ENCODE data around the gene RNF182.

The RNF182 gene

DNA sequence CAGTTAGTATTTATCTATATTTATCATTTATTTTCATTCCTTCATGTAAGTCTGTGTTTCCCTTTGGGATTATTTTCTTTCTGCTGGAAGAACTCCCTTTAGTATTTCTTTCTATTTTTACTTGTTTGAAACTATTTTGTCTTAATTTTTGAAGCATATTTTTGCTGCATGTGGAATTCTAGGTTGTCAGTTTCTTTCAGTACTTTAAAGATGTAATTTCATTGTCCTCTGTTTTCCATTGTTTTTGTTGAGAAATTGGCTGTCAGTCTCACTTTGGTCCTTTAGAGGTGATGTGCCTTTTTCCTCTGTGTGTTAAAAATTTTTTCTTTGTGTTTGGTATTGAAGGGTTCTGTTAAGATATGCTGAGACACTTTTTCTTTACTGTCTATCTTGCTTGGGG lies 17.1 kb downstream of the RNF182 start:
- TF ChIP-seq, protein P1, sequence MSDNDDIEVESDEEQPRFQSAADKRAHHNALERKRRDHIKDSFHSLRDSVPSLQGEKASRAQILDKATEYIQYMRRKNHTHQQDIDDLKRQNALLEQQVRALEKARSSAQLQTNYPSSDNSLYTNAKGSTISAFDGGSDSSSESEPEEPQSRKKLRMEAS (IDR thresholded peaks at IDR 0.05), result no peak
- no peak for TF ChIP-seq TAF1 (IDR thresholded peaks at IDR 0.05; ENCODE audit: low read depth)
- TF ChIP-seq YY1 (IDR thresholded peaks at IDR 0.05; ENCODE audit: low read depth), result no peak
- TF ChIP-seq, protein P2, sequence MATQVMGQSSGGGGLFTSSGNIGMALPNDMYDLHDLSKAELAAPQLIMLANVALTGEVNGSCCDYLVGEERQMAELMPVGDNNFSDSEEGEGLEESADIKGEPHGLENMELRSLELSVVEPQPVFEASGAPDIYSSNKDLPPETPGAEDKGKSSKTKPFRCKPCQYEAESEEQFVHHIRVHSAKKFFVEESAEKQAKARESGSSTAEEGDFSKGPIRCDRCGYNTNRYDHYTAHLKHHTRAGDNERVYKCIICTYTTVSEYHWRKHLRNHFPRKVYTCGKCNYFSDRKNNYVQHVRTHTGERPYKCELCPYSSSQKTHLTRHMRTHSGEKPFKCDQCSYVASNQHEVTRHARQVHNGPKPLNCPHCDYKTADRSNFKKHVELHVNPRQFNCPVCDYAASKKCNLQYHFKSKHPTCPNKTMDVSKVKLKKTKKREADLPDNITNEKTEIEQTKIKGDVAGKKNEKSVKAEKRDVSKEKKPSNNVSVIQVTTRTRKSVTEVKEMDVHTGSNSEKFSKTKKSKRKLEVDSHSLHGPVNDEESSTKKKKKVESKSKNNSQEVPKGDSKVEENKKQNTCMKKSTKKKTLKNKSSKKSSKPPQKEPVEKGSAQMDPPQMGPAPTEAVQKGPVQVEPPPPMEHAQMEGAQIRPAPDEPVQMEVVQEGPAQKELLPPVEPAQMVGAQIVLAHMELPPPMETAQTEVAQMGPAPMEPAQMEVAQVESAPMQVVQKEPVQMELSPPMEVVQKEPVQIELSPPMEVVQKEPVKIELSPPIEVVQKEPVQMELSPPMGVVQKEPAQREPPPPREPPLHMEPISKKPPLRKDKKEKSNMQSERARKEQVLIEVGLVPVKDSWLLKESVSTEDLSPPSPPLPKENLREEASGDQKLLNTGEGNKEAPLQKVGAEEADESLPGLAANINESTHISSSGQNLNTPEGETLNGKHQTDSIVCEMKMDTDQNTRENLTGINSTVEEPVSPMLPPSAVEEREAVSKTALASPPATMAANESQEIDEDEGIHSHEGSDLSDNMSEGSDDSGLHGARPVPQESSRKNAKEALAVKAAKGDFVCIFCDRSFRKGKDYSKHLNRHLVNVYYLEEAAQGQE (IDR thresholded peaks at IDR 0.05; ENCODE audit: low read depth), result no peak
- TF ChIP-seq, protein P3, sequence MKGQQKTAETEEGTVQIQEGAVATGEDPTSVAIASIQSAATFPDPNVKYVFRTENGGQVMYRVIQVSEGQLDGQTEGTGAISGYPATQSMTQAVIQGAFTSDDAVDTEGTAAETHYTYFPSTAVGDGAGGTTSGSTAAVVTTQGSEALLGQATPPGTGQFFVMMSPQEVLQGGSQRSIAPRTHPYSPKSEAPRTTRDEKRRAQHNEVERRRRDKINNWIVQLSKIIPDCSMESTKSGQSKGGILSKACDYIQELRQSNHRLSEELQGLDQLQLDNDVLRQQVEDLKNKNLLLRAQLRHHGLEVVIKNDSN (IDR thresholded peaks at IDR 0.05), result no peak
- no peak for TF ChIP-seq RAD21 (IDR thresholded peaks at IDR 0.05; ENCODE audit: low read depth)
- no peak for TF ChIP-seq NFIC (IDR thresholded peaks at IDR 0.05)
- no peak for TF ChIP-seq EP300 (IDR thresholded peaks at IDR 0.05; ENCODE audit: borderline replicate concordance)
- no peak for TF ChIP-seq TEAD4 (IDR thresholded peaks at IDR 0.05)

DNA sequence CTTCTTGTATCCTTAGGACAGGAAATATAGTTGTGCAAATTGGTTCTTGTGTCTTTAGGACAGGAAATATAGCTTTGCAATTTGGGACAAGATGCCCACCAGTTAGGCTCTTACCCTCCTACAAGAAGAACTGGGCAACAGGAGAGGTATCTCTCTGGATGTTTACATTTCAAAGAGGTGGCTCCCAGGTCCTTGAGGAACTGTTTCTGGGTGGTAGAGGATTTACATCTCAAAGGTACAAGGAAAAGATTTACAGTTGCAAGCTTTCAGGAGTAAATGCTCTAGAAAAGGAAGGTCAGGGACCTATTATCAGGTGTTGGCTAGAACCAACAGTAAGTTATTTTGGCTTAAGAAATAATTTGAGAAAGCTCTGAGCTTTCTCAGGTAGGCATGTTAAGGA lies 19.2 kb downstream of the RNF182 start:
- TF ChIP-seq, protein P3 (IDR thresholded peaks at IDR 0.05), result no peak
- TF ChIP-seq TEAD4 (IDR thresholded peaks at IDR 0.05) (no peak), YY1 (IDR thresholded peaks at IDR 0.05; ENCODE audit: low read depth) (no peak)
- TF ChIP-seq, protein P1 (IDR thresholded peaks at IDR 0.05), result no peak

DNA sequence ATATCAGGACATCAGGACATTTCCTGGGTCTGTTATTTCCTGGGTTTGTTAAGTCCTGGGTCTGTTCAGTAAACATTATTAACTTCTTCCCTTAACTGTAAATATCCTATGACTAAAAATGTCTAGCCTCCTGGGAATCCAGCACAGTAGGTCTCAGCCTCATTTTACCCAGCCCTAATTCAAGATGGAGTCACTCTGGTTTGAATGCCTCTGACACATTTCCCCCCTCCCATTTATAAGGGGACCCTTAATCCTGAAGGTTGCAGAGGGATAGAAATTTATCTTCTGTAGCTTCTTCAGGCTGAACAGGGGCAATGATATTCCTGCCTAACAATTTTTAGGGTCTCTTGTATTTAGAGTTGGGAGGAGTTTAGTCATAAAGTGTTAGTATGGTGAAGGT lies 21.8 kb downstream of the RNF182 start:
- TF ChIP-seq CREB1 (IDR thresholded peaks at IDR 0.05; ENCODE audit: low read depth) (no peak), NFIC (IDR thresholded peaks at IDR 0.05) (no peak), CEBPB (IDR thresholded peaks at IDR 0.05) (no peak), TAF1 (IDR thresholded peaks at IDR 0.05; ENCODE audit: low read depth) (no peak), FOXM1 (IDR thresholded peaks at IDR 0.05; ENCODE audit: borderline replicate concordance, low read depth) (no peak), ZBTB7A (IDR thresholded peaks at IDR 0.05; ENCODE audit: low read depth) (no peak), RAD21 (IDR thresholded peaks at IDR 0.05; ENCODE audit: low read depth) (no peak), TCF12 (IDR thresholded peaks at IDR 0.05; ENCODE audit: low read depth) (no peak)
- TF ChIP-seq, protein P2 (IDR thresholded peaks at IDR 0.05; ENCODE audit: low read depth), result no peak
- TF ChIP-seq, protein P1 (IDR thresholded peaks at IDR 0.05), result no peak

DNA sequence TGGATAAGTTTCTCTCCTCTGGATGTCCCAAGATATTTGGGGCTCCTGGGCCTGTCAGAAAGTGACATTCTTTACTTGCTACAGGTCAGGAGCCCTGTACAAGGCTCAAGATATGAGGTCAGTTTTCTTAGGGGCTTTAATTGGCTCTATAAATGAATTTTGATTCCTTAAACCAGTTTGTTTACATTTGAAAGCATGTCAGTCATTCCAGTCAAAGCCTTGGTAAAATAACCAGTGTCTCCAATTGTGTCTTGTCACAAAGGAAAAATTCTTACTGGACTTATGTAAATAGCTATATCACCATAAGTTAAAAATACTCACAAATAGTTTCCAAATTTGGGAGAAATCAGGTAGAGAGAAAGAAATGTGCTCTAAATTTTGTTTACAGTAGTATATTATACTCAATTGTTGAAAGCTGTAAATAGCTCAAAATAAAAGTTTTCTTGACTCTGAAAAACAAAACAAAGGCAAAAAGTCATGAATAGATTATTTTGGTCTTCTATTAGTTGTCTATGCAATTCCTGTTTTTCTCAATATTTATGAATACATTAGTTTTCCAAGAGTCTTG lies 22.9 kb downstream of the RNF182 start:
- no peak for TF ChIP-seq ZBTB7A (IDR thresholded peaks at IDR 0.05; ENCODE audit: low read depth)
- TF ChIP-seq, protein P3 (IDR thresholded peaks at IDR 0.05), result no peak
- TF ChIP-seq NFIC (IDR thresholded peaks at IDR 0.05), result no peak
- TF ChIP-seq EP300 (IDR thresholded peaks at IDR 0.05; ENCODE audit: borderline replicate concordance), result no peak
- no peak for TF ChIP-seq CREB1 (IDR thresholded peaks at IDR 0.05; ENCODE audit: low read depth)
- TF ChIP-seq, protein P2 (IDR thresholded peaks at IDR 0.05; ENCODE audit: low read depth), result no peak
- TF ChIP-seq EGR1 (IDR thresholded peaks at IDR 0.05), result no peak
- no peak for TF ChIP-seq TEAD4 (IDR thresholded peaks at IDR 0.05)
- TF ChIP-seq TCF12 (IDR thresholded peaks at IDR 0.05; ENCODE audit: low read depth), result no peak
- TF ChIP-seq TAF1 (IDR thresholded peaks at IDR 0.05; ENCODE audit: low read depth), result no peak
- TF ChIP-seq, protein P1 (IDR thresholded peaks at IDR 0.05), result no peak
- no peak for TF ChIP-seq RAD21 (IDR thresholded peaks at IDR 0.05; ENCODE audit: low read depth)
- TF ChIP-seq YY1 (IDR thresholded peaks at IDR 0.05; ENCODE audit: low read depth), result no peak
- TF ChIP-seq FOXM1 (IDR thresholded peaks at IDR 0.05; ENCODE audit: borderline replicate concordance, low read depth), result no peak
- TF ChIP-seq CEBPB (IDR thresholded peaks at IDR 0.05), result no peak
